Activated CD8-positive, alpha-beta memory T cell treated with anti-CD3 and anti-CD28 coated beads, Interleukin-2, amount 50 U/mL, for 1 hour (primary cell): ENCODE results near the gene HLA-A.
A peak's percentile ranks its signal among the peaks of the same experiment; 100 is the strongest.
"Not testable (repeated sequence)": the region's sequence is repeated elsewhere in the genome, so short reads cannot be mapped to it uniquely, and the experiment has no call there.

Experiments
- DNase-seq: peaks from one replicate; pipeline ENCODE4 v3.0.0-alpha.2; 2020; ENCODE audit errors: extremely low read depth

The HLA-A gene

GRCh38 chr6:29961966-29962365 lies 19.6 kb downstream of the HLA-A start:
- DNase-seq, result no peak

GRCh38 chr6:29963697-29964096 lies 21.4 kb downstream of the HLA-A start:
- DNase-seq, result not testable (repeated sequence)

DNA sequence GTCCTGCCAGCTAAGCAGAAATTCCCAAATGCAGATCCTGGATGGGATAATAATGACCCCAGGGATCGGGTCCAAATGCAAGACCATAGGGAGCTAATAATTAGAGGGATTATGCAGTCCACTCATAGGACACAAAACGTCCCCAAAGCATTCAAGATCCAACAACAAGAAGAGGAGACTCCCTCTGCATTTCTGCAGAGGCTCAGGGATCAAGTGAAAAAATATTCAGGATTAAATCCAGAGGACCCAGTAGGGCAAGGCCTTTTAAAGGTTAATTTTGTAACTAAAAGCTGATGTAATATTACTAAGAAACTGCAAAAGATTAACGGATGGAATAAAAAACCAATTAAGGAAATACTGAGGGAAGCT lies 22.2 kb downstream of the HLA-A start:
- DNase-seq, result no peak

- DNase-seq, result peak; percentile 72
Measured at GRCh38 chr6:29964887-29965562, 22.7 kb downstream of the HLA-A start.

DNA sequence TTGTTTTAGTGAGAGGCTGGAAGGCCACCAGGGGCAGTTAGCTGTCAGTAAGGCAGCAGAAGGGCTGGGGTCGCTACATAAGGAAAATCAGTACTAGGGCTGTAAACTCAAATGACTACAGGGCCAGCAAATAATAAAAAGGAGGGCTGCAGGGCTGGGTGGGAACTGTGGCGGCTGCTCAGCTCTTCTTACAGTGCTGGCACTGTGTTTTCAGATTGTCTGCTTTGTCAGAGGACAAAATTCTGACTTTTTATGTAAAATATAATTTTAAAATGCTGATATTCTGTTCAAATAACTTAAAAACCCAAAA lies 23.2 kb downstream of the HLA-A start:
- DNase-seq, result no peak

- DNase-seq, result no peak
Measured at GRCh38 chr6:29965873-29966601, 23.7 kb downstream of the HLA-A start.

DNA sequence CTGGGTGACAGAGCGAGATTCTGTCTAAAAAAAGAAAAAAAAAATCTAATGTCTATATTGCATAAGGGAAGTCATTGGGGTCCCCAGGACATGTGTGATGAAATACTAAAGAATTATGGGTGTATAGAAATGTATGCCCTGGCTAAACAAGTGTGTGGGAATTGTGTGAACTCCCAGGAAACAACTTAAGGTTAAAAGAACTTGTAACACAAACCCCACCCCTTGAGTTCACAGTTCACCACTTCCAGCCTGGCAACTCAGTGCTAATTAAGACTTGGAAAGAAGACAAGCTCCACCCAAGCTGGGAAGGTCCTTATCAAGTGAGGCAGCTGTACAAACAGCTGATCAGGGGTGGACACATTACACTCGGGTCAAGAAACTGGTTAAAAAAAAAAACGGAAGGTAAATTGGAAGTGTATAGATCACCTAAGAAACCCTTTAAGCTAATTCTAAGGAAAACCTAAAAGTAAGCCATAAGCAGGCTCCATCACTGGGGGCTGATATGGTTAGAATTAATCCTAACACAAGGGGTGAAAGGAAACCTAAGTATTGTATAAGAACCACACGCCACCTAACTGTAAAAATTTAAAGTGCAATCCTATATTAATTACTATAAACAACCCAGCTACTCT lies 25.2 kb downstream of the HLA-A start:
- DNase-seq, result no peak

DNA sequence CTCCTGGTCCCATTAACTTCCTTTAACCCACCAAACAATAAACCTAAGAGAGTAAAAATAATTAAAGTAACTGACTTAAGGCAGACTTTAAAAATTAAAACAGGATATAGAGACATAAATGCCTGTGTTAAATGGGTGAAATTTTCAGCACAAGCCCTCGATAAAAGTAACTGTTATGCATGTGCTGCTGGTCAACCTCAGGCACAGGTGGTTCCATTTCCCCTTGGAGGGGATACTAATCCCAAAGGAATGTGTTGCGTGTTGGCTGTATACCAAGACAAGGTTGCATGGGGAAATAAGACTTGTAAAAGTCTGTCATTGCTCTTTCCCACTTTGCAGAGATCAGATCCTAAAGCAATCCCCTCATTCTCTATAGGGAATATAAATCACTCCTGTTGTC lies 25.8 kb downstream of the HLA-A start:
- DNase-seq, result no peak

- DNase-seq, result no peak
Measured at GRCh38 chr6:29968905-29969304, 26.6 kb downstream of the HLA-A start.

- DNase-seq, result no peak
Measured at GRCh38 chr6:29970711-29971110, 28.4 kb downstream of the HLA-A start.

- DNase-seq, result no peak
Measured at GRCh38 chr6:29974901-29975560, 32.7 kb downstream of the HLA-A start.

GRCh38 chr6:29975561-29975907 lies 33.2 kb downstream of the HLA-A start:
- DNase-seq, result no peak

GRCh38 chr6:29976253-29976587 lies 33.9 kb downstream of the HLA-A start:
- no peak for DNase-seq

GRCh38 chr6:29976588-29977424 lies 34.5 kb downstream of the HLA-A start:
- peak; percentile 18 for DNase-seq

- no peak for DNase-seq
Measured at GRCh38 chr6:29977425-29977727, 35.0 kb downstream of the HLA-A start.

GRCh38 chr6:29980013-29980412 lies 37.7 kb downstream of the HLA-A start:
- DNase-seq, result not testable (repeated sequence)

DNA sequence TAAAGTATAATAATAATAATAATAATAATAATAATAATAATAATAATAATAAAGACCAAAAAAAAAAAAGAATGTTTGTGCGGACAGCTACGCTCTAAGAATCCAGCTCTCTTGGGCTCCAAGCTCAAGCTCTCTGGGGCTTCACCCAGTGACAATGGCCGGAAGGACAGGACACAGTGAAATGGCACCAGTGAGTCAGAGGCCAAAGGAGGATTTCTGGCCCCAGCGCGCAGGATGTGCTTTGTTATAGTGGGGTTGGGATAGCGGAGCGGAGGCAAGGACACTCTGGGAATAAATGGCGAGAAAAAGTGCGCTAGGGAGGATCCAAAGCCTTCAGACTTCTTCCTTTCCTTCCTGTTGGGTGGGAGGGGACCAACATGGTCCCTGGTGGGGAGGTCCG lies 38.2 kb downstream of the HLA-A start:
- no peak for DNase-seq

DNA sequence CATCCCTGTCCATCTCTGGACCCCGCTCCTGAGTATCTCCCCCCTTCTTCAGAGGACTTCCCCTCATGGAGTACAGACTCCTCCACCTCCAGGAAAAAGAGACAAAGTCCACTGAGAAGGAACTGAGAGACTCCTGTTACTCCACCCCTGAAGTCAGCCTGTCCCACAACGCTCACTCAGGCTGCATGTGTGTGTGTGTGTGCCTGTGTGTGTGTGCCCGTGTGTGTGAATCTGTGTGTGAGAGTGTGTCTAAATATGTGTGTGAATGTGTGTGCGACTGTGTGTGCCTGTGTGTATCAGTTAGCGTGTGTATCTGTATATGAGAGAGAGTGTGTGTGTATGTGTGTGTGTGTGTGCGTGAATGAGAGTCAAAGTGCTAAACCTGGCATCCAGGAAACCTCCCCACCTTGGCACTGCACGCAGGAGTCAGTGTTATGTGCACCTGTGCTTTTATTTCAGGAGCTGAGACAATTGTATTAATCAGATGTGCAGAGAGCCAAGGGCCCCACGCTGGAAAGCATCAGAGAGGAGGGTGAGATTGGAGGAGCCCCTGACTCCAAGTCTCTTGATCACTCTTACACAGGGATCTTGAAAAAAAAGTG lies 39.0 kb downstream of the HLA-A start:
- no peak for DNase-seq

DNA sequence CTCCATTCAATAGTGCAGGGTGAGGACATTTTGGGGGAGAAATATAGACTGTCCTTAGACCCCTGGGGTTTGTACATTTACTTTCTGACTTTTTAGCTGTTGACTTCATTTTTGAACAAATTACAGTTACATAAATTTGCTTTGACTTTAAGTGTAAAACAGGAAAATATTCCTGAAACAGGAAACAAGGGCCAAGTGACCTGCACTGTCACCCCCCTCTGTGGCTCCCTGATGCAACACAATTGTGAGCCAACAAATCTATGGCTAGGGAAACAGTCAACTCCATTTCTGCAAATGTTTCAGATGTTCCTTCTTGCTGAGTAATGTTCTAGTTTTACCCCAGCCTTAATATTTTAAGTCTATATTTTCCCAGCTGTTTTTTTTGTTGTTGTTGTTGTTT lies 39.8 kb downstream of the HLA-A start:
- no peak for DNase-seq

- no peak for DNase-seq
Measured at GRCh38 chr6:29984232-29984631, 41.9 kb downstream of the HLA-A start.

- no peak for DNase-seq
Measured at GRCh38 chr6:29984992-29985391, 42.7 kb downstream of the HLA-A start.
